ENCODE results near the gene ADAM11.
A peak's percentile ranks its signal among the peaks of the same experiment; 100 is the strongest.

Gene ADAM11

GRCh38 chr17:44781551-44782325 is 22.9 kb downstream of the ADAM11 start:
- Histone ChIP-seq H3K27me3 (ENCODE audit: control insufficient read depth in 2 of 2, insufficient read depth in 2 of 2, low read length in 2 of 2) (peaks cover 0 to 5% of the 10 kb centered on the region in 2 donors), H3K9ac (ENCODE audit: low read depth in 1 of 2, low read length in 2 of 2) (no peak overlapping the region), H3K27ac (ENCODE audit: low read depth in 2 of 2, low read length in 2 of 2) (no peak overlapping the region), H3K4me1 (ENCODE audit: control insufficient read depth in 2 of 2, insufficient read depth in 2 of 2, low read length in 2 of 2) (peaks cover 3 to 4% of the 10 kb centered on the region in 2 donors), H3K36me3 (ENCODE audit: control insufficient read depth in 2 of 2, insufficient read depth in 2 of 2, low read length in 2 of 2) (no peaks in the 10 kb centered on the region), H3K9me3 (ENCODE audit: control insufficient read depth in 2 of 2, low read length in 2 of 2) (no peaks in the 10 kb centered on the region), H3K4me3 (ENCODE audit: low read length in 2 of 2) (no peak overlapping the region)

GRCh38 chr17:44782326-44782850 is 23.6 kb downstream of the ADAM11 start:
- Histone ChIP-seq H3K4me3 (ENCODE audit: low read length in 2 of 2) (no peak overlapping the region), H3K4me1 (ENCODE audit: control insufficient read depth in 2 of 2, insufficient read depth in 2 of 2, low read length in 2 of 2) (peaks cover 3 to 4% of the 10 kb centered on the region in 2 donors), H3K27ac (ENCODE audit: low read depth in 2 of 2, low read length in 2 of 2) (no peak overlapping the region), H3K36me3 (ENCODE audit: control insufficient read depth in 2 of 2, insufficient read depth in 2 of 2, low read length in 2 of 2) (no peaks in the 10 kb centered on the region), H3K9ac (ENCODE audit: low read depth in 1 of 2, low read length in 2 of 2) (no peak overlapping the region), H3K27me3 (ENCODE audit: control insufficient read depth in 2 of 2, insufficient read depth in 2 of 2, low read length in 2 of 2) (peaks cover 0 to 5% of the 10 kb centered on the region in 2 donors), H3K9me3 (ENCODE audit: control insufficient read depth in 2 of 2, low read length in 2 of 2) (no peaks in the 10 kb centered on the region)

- no peaks in the 10 kb centered on the region for H3K36me3 ChIP-seq (ENCODE audit: control insufficient read depth in 2 of 2, insufficient read depth in 2 of 2, low read length in 2 of 2)
- H3K9me3 ChIP-seq (ENCODE audit: control insufficient read depth in 2 of 2, low read length in 2 of 2): no peaks in the 10 kb centered on the region
- H3K4me3 ChIP-seq (ENCODE audit: low read length in 2 of 2): no peak overlapping the region
- no peak overlapping the region for H3K27ac ChIP-seq (ENCODE audit: low read depth in 2 of 2, low read length in 2 of 2)
- H3K9ac ChIP-seq (ENCODE audit: low read depth in 1 of 2, low read length in 2 of 2): no peak overlapping the region
- H3K27me3 ChIP-seq (ENCODE audit: control insufficient read depth in 2 of 2, insufficient read depth in 2 of 2, low read length in 2 of 2): peaks cover 0 to 3% of the 10 kb centered on the region in 2 donors
- H3K4me1 ChIP-seq (ENCODE audit: control insufficient read depth in 2 of 2, insufficient read depth in 2 of 2, low read length in 2 of 2): no peaks in the 10 kb centered on the region
Observed at GRCh38 chr17:44785921-44786320, 27.1 kb downstream of the ADAM11 start.

DNA sequence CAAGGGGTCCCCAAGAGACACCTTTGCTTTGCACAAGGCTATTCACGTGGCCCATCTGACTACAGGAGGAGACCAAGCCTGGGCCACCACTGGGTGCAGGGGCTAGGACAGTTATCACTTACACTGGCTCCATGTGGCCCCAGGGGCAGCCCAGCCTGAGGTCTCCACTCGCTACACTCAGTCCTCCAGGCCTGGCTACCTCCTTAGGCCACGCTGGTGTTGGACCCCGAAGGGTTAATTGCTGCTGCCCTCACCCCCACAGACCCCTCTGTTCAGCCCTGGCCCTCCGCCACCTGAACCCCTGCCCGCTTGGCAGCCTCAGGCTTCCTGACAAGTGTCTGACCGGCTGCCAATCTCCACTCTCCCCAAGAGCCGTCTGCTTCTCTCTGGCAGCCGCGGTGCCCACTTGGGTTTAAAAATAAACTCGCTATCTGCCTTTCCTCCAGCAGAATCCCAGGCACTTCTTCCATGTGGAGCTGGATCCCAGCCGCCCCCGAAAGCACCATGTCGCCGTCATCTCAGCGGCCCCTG is 27.8 kb downstream of the ADAM11 start:
- peaks cover 0 to 3% of the 10 kb centered on the region in 2 donors for H3K27me3 ChIP-seq (ENCODE audit: control insufficient read depth in 2 of 2, insufficient read depth in 2 of 2, low read length in 2 of 2)
- no peaks in the 10 kb centered on the region for H3K9me3 ChIP-seq (ENCODE audit: control insufficient read depth in 2 of 2, low read length in 2 of 2)
- no peak overlapping the region for H3K9ac ChIP-seq (ENCODE audit: low read depth in 1 of 2, low read length in 2 of 2)
- no peaks in the 10 kb centered on the region for H3K36me3 ChIP-seq (ENCODE audit: control insufficient read depth in 2 of 2, insufficient read depth in 2 of 2, low read length in 2 of 2)
- H3K4me1 ChIP-seq (ENCODE audit: control insufficient read depth in 2 of 2, insufficient read depth in 2 of 2, low read length in 2 of 2): no peaks in the 10 kb centered on the region
- H3K4me3 ChIP-seq (ENCODE audit: low read length in 2 of 2): no peak overlapping the region
- no peak overlapping the region for H3K27ac ChIP-seq (ENCODE audit: low read depth in 2 of 2, low read length in 2 of 2)

DNA sequence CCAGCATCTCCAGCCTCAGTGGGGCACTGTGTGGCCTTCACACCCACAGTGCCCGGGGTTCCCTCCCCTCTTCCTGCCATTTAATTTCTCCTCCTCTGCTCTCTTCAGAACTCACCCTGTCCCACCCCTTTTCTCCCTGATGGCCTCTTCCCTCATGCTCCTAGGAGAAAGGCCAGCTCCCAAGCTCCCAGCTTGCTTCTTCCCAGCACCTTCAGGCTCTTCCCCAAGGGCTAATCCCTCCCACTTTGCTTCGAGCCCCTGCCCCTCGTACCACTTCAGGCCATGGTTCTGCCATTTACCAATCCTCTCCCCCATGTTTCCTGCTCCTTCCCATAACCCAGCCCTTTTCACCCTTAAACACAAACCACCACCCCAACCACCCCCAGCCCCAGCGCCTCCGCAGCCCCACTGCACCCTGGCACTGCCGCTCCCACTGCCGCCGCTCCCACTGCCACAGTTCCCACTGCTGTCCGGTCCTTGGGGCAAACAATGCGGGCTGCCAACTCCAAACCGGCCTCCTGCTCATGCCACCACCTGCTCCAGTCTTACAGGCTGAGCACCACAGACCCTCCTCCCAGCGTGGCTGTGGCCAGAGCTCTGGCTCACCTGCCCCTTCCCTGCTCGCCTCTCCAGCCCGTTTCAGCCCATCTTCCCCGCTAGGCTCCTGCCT is 28.6 kb downstream of the ADAM11 start:
- no peaks in the 10 kb centered on the region for H3K36me3 ChIP-seq (ENCODE audit: control insufficient read depth in 2 of 2, insufficient read depth in 2 of 2, low read length in 2 of 2)
- peaks cover 0 to 3% of the 10 kb centered on the region in 2 donors for H3K27me3 ChIP-seq (ENCODE audit: control insufficient read depth in 2 of 2, insufficient read depth in 2 of 2, low read length in 2 of 2)
- H3K9ac ChIP-seq (ENCODE audit: low read depth in 1 of 2, low read length in 2 of 2): no peak overlapping the region
- no peak overlapping the region for H3K27ac ChIP-seq (ENCODE audit: low read depth in 2 of 2, low read length in 2 of 2)
- no peaks in the 10 kb centered on the region for H3K4me1 ChIP-seq (ENCODE audit: control insufficient read depth in 2 of 2, insufficient read depth in 2 of 2, low read length in 2 of 2)
- H3K4me3 ChIP-seq (ENCODE audit: low read length in 2 of 2): no peak overlapping the region
- no peaks in the 10 kb centered on the region for H3K9me3 ChIP-seq (ENCODE audit: control insufficient read depth in 2 of 2, low read length in 2 of 2)

GRCh38 chr17:44788139-44788538 is 29.4 kb downstream of the ADAM11 start:
- Histone ChIP-seq H3K4me3 (ENCODE audit: low read length in 2 of 2) (no peak overlapping the region), H3K27me3 (ENCODE audit: control insufficient read depth in 2 of 2, insufficient read depth in 2 of 2, low read length in 2 of 2) (peaks cover 0 to 3% of the 10 kb centered on the region in 2 donors), H3K27ac (ENCODE audit: low read depth in 2 of 2, low read length in 2 of 2) (no peak overlapping the region), H3K9ac (ENCODE audit: low read depth in 1 of 2, low read length in 2 of 2) (no peak overlapping the region), H3K9me3 (ENCODE audit: control insufficient read depth in 2 of 2, low read length in 2 of 2) (no peaks in the 10 kb centered on the region), H3K4me1 (ENCODE audit: control insufficient read depth in 2 of 2, insufficient read depth in 2 of 2, low read length in 2 of 2) (no peaks in the 10 kb centered on the region), H3K36me3 (ENCODE audit: control insufficient read depth in 2 of 2, insufficient read depth in 2 of 2, low read length in 2 of 2) (no peaks in the 10 kb centered on the region)

- Histone ChIP-seq H3K4me1 (ENCODE audit: control insufficient read depth in 2 of 2, insufficient read depth in 2 of 2, low read length in 2 of 2) (no peaks in the 10 kb centered on the region), H3K36me3 (ENCODE audit: control insufficient read depth in 2 of 2, insufficient read depth in 2 of 2, low read length in 2 of 2) (no peaks in the 10 kb centered on the region), H3K27me3 (ENCODE audit: control insufficient read depth in 2 of 2, insufficient read depth in 2 of 2, low read length in 2 of 2) (peaks cover 0 to 3% of the 10 kb centered on the region in 2 donors), H3K9me3 (ENCODE audit: control insufficient read depth in 2 of 2, low read length in 2 of 2) (no peaks in the 10 kb centered on the region), H3K9ac (ENCODE audit: low read depth in 1 of 2, low read length in 2 of 2) (no peak overlapping the region), H3K4me3 (ENCODE audit: low read length in 2 of 2) (no peak overlapping the region), H3K27ac (ENCODE audit: low read depth in 2 of 2, low read length in 2 of 2) (no peak overlapping the region)
Observed at GRCh38 chr17:44792276-44792675, 33.5 kb downstream of the ADAM11 start.

DNA sequence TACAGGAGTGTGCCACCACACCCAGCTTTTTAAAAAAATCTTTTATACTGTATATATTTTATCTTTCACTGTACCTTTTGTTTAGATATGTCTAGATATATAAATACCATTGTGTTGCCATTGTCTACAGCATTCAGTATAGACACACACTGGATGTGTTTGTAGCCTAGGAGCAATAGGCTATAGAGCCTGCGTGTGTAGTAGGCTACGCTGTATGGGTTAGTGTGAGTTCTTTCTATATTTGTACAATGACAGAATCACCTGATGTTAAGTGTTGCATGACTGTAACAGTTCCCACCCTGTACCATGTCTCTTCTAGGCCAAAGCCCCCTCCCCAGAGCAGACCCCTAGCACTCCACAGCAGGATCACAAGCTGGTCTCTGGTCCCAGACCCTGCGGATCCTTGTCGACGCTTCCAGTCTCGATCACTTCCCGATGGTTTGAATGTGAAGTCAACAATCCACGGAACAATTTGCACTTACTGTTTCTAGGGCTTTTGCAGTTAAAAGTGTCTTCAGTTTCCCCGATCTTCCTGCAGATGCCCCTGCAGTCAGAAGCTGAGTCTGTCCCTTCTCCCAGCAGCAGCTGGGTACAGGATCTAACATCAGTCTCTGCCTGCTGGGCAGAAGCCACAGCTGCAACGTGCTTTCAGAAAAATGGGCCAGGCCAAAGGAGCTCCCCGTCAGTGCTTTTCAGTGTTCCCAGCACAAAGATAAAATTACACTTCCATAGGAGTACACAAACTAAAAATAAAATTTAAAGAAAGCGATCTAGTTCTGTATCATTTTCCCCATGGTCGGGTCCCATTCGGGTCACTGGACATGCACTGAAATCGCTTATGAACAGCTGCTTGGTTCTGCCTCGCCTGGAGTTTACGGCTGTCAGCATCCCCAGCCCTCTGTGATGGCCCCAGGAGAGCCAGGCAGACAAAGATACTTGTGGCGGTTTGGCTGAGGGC is 35.4 kb downstream of the ADAM11 start:
- no peak overlapping the region for H3K4me3 ChIP-seq (ENCODE audit: low read length in 2 of 2)
- H3K4me1 ChIP-seq (ENCODE audit: control insufficient read depth in 2 of 2, insufficient read depth in 2 of 2, low read length in 2 of 2): no peaks in the 10 kb centered on the region
- no peaks in the 10 kb centered on the region for H3K9me3 ChIP-seq (ENCODE audit: control insufficient read depth in 2 of 2, low read length in 2 of 2)
- H3K36me3 ChIP-seq (ENCODE audit: control insufficient read depth in 2 of 2, insufficient read depth in 2 of 2, low read length in 2 of 2): no peaks in the 10 kb centered on the region
- H3K27ac ChIP-seq (ENCODE audit: low read depth in 2 of 2, low read length in 2 of 2): peak overlapping the region; percentile 43 to 56
- no peak overlapping the region for H3K9ac ChIP-seq (ENCODE audit: low read depth in 1 of 2, low read length in 2 of 2)
- no peaks in the 10 kb centered on the region for H3K27me3 ChIP-seq (ENCODE audit: control insufficient read depth in 2 of 2, insufficient read depth in 2 of 2, low read length in 2 of 2)

DNA sequence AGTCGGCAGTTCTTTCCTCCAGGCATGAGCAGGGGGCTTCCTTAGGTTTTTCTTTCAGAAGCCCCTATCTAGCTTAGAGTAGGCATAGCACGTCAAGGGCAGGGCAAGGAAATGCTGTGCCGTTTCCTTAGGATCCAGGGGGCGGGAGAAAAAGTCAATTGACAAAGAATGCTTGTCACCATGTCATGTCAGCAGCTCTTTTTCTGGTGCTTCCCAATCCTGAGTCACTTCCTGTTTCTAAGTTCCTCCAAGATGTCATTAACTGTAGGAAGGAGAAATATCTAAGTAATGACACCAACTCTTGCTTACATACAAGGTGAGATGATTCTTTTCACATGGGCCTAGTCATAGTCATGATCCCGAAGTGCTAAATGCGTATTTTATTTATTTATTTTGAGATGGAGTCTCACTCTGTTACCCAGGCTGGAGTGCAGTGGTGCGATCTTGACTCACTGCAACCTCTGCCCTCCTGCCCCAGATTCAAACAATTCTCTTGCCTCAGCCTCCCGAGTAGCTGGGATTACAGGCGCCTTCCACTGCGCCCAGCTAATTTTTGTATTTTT is 36.1 kb downstream of the ADAM11 start:
- Histone ChIP-seq H3K27me3 (ENCODE audit: control insufficient read depth in 2 of 2, insufficient read depth in 2 of 2, low read length in 2 of 2) (no peaks in the 10 kb centered on the region), H3K36me3 (ENCODE audit: control insufficient read depth in 2 of 2, insufficient read depth in 2 of 2, low read length in 2 of 2) (no peaks in the 10 kb centered on the region), H3K9me3 (ENCODE audit: control insufficient read depth in 2 of 2, low read length in 2 of 2) (no peaks in the 10 kb centered on the region), H3K4me1 (ENCODE audit: control insufficient read depth in 2 of 2, insufficient read depth in 2 of 2, low read length in 2 of 2) (no peaks in the 10 kb centered on the region), H3K9ac (ENCODE audit: low read depth in 1 of 2, low read length in 2 of 2) (no peak overlapping the region), H3K4me3 (ENCODE audit: low read length in 2 of 2) (no peak overlapping the region), H3K27ac (ENCODE audit: low read depth in 2 of 2, low read length in 2 of 2) (peak overlapping the region; percentile 43 to 56)
